K562 (cell line): ENCODE measurements around the gene ARMH3. TPM values are rescaled to one million over a fixed set of nuclear protein-coding genes. Genes with fewer than 3 reads are reported as not detected.

Experiments used
- ATAC-seq: fragments of 200-7000 bp; cut with Tn5 transposase; 3 replicates; pipeline ENCODE4 v1.9.1; 2020; ENCODE audit warnings: moderate library complexity
- BruUV-seq: library from RNA; stranded (reverse); fragments of 400-500 nt; replicated peaks from 2 replicates; lab custom pipeline; 2021; lab: Mats Ljungman, UMichigan
- CTCF ChIA-PET: fragments of 300-600 bp; formaldehyde crosslinking; extraction: SDS; loops from one replicate; lab custom pipeline; 2021; ENCODE audit warnings: low intra/inter-chr PET ratio; lab: Yijun Ruan, JAX
- POLR2A ChIA-PET: fragments of 300-600, 350-650 bp; sonication (Branson Sonifier 250); formaldehyde crosslinking; extraction: SDS; loops from one replicate; lab custom pipeline; 2021; ENCODE audit warnings: antibody characterized with exemption, inconsistent platforms; lab: Yijun Ruan, JAX
- DNase-seq, 4 experiments: peaks; one replicate each; pipeline versions ENCODE4 v3.0.0 to v3.0.0-alpha.2; 2011 to 2018; ENCODE audit warnings: low spot score in 3 of 4, mixed read lengths in 3 of 4; ENCODE audit errors: extremely low read depth in 1 of 4
- FAIRE-seq: peaks from 2 replicates; lab custom pipeline; 2011; peaks lifted over from hg19 to GRCh38; lab: Jason Lieb, UNC
- H2AFZ ChIP-seq: 2 replicates; pipeline ENCODE4 v1.6.0; 2011; ENCODE audit warnings: low read depth, low read length, control low read depth, inconsistent platforms
- H3K27ac ChIP-seq: fragments of 200-600 bp; 3 replicates; pipeline ENCODE4 v1.8.0; 2011; ENCODE audit warnings: low read depth, mild to moderate bottlenecking, control low read depth, inconsistent platforms, low read length, moderate library complexity, mixed read lengths; ENCODE audit errors: extremely low read depth
- H3K27me3 ChIP-seq, 2 experiments: fragments of 300-600 bp in 1 of 2; 2 replicates in 1 of 2; 3 replicates in 1 of 2; pipeline versions ENCODE4 v1.6.0 to v1.8.0; 2011; ENCODE audit warnings: inconsistent platforms in 2 of 2, low read length in 2 of 2, mild to moderate bottlenecking in 1 of 2, mixed read lengths in 1 of 2, moderate library complexity in 1 of 2; ENCODE audit not compliant: control insufficient read depth in 2 of 2, insufficient read depth in 2 of 2
- H3K36me3 ChIP-seq: fragments of 300-600 bp; 3 replicates; pipeline ENCODE4 v1.8.0; 2011; ENCODE audit warnings: mild to moderate bottlenecking, low read length, inconsistent platforms; ENCODE audit not compliant: control insufficient read depth, insufficient read depth
- H3K4me1 ChIP-seq, 2 experiments: fragments of 200-600 bp in 1 of 2; replicated peaks in 1 of 2; 2 replicates in 1 of 2; 3 replicates in 1 of 2; pipeline versions ENCODE4 v1.5.1 to v1.8.0; 2011; ENCODE audit warnings: inconsistent platforms in 2 of 2, low read length in 2 of 2, mild to moderate bottlenecking in 1 of 2, mixed read lengths in 1 of 2, moderate library complexity in 1 of 2; ENCODE audit not compliant: control insufficient read depth in 2 of 2, insufficient read depth in 2 of 2
- H3K4me2 ChIP-seq: 2 replicates; pipeline ENCODE4 v1.6.1; 2011; ENCODE audit warnings: low read length, control low read depth, inconsistent platforms, mixed read lengths; ENCODE audit not compliant: insufficient read depth
- H3K4me3 ChIP-seq: fragments of 200-600 bp; sonication (generic), shearing (Covaris generic); 2 replicates; pipeline ENCODE4 v1.5.1; 2016; ENCODE audit warnings: control low read depth, inconsistent platforms
- H3K79me2 ChIP-seq: fragments of 200-600 bp; 3 replicates; pipeline ENCODE4 v1.8.0; 2011; ENCODE audit warnings: low read length, inconsistent platforms; ENCODE audit not compliant: control insufficient read depth, insufficient read depth
- H3K9ac ChIP-seq, 2 experiments: 2 replicates each; pipeline versions ENCODE4 v1.6.0 to v1.6.1; 2011; ENCODE audit warnings: low read depth in 2 of 2, low read length in 2 of 2, control low read depth in 1 of 2, inconsistent platforms in 1 of 2, mild to moderate bottlenecking in 1 of 2, mixed read lengths in 1 of 2; ENCODE audit not compliant: insufficient read depth in 1 of 2
- H3K9me1 ChIP-seq: one replicate; pipeline ENCODE4 v1.6.0; 2011; ENCODE audit warnings: inconsistent platforms, mild to moderate bottlenecking, low read length, moderate library complexity; ENCODE audit not compliant: control insufficient read depth, insufficient read depth
- H3K9me3 ChIP-seq: replicated peaks from 2 replicates; pipeline ENCODE4 v1.5.1; 2011; ENCODE audit warnings: low read depth, low read length, inconsistent platforms; ENCODE audit not compliant: control insufficient read depth, insufficient read depth
- H4K20me1 ChIP-seq: replicated peaks from 2 replicates; pipeline ENCODE4 v1.6.1; 2011; ENCODE audit warnings: low read length, inconsistent platforms, mixed read lengths; ENCODE audit not compliant: control insufficient read depth, insufficient read depth
- EHMT2 ChIP-seq: fragments of 450-650 bp; IDR thresholded peaks from 2 replicates; pipeline ENCODE4 v1.6.1; 2018; ENCODE audit warnings: antibody characterized with exemption
- HDAC2 ChIP-seq: fragments of 450-650 bp; IDR thresholded peaks from 2 replicates; pipeline ENCODE4 v1.6.1; 2016; ENCODE audit warnings: mild to moderate bottlenecking
- TCFL5 ChIP-seq: fragments of 250-450 bp; sonication (Bioruptor Pico); conservative IDR thresholded peaks from 2 replicates; pipeline ENCODE4 v1.6.1; 2021; ENCODE audit warnings: mild to moderate bottlenecking, moderate library complexity, matching md5 sums
- ZNF232 ChIP-seq: sonication (generic); formaldehyde crosslinking; IDR thresholded peaks from 2 replicates; pipeline ENCODE4 v1.8.0; 2022; ENCODE audit warnings: mild to moderate bottlenecking, missing genetic modification reagents
- ZNF253 ChIP-seq: fragments of 250-450 bp; sonication (Bioruptor Pico); conservative IDR thresholded peaks from 2 replicates; pipeline ENCODE4 v1.6.1; 2021; ENCODE audit warnings: mild to moderate bottlenecking
- in situ Hi-C: fragments of 300-500 bp; cut with MboI; formaldehyde crosslinking; loops from 4 replicates; pipeline ENCODE4 v1.15.0; 2018; ENCODE audit warnings: inconsistent platforms, mixed read lengths
- intact Hi-C: fragments of 100-400 bp; cut with micrococcal nuclease; formaldehyde crosslinking; loops from 2 replicates; pipeline ENCODE4 v1.14.2; 2022
- polyA plus RNA-seq, 8 experiments: library from polyadenylated mRNA; depleted of rRNA in 4 of 8; stranded (reverse) in 5 of 8; unstranded in 3 of 8; fragments of >200 nt; fragmentation: Nextera tagmentation in 2 of 8; fragmentation: Illumina TruSeq in 1 of 8; extraction: Ambion mirVana in 2 of 8; extraction: Trizol in 1 of 8; gene quantifications; 2 replicates each; pipeline versions ENCODE4 v1.2.1 to v1.2.3, GENCODE V29; 2011 to 2014; ENCODE audit warnings: inconsistent platforms in 1 of 8, missing spikeins in 1 of 8
- total RNA-seq, 7 experiments: library from RNA; depleted of rRNA in 6 of 7; stranded (reverse); fragments of >200 nt in 6 of 7; fragmentation: Illumina TruSeq in 2 of 7; extraction: Trizol in 2 of 7; gene quantifications; 2 replicates each; pipeline versions ENCODE4 v1.2.1 to v1.2.3, GENCODE V29; 2011 to 2021; ENCODE audit warnings: low replicate concordance in 1 of 7
- TF ChIP-seq, protein P1 (sequence below), 2 experiments: fragments of 450-650 bp; conservative IDR thresholded peaks; 2 replicates each; pipeline ENCODE4 v1.6.1; 2017; ENCODE audit warnings: mild to moderate bottlenecking in 2 of 2, moderate library complexity in 2 of 2
- TF ChIP-seq, protein P2 (sequence below): fragments of 450-650 bp; formaldehyde crosslinking; IDR thresholded peaks from 2 replicates; pipeline ENCODE4 v1.4.0; 2020; ENCODE audit warnings: mild to moderate bottlenecking, moderate library complexity

ARMH3 gene
- total and polyA plus RNA-seq, 9 of the 15 experiments (the other 6 are each of a cell fraction or from before 2014, with no cell fraction given): 0.29 to 0.73 TPM; not detected in 7

DNA sequence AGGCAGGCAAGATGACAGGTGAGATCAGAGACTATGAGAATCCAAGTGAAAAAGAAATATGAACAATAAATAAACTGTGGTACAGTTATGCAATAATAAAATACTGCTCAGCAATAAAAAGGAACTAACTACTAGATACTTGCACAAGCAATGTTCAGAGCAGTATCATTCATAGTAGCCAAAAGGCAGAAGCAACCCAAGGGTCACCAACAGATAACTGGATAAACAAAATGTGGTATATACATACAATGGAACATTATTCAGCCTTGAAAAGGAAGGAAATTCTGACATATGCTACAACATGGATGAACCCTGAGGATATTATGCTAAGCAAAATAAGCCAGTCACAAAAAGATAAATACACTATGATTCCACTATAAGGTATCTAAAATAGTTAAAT, 135.4 kb downstream of the ARMH3 start:
- H3K27me3 ChIP-seq: no peaks in the 10 kb centered on the region
- TF ChIP-seq ZNF253 (CRISPR knock-in tag) (no peak), HDAC2 (no peak), TCFL5 (CRISPR knock-in tag) (no peak), EHMT2 (no peak), ZNF232 (CRISPR knock-in tag) (no peak)
- TF ChIP-seq, protein P1, sequence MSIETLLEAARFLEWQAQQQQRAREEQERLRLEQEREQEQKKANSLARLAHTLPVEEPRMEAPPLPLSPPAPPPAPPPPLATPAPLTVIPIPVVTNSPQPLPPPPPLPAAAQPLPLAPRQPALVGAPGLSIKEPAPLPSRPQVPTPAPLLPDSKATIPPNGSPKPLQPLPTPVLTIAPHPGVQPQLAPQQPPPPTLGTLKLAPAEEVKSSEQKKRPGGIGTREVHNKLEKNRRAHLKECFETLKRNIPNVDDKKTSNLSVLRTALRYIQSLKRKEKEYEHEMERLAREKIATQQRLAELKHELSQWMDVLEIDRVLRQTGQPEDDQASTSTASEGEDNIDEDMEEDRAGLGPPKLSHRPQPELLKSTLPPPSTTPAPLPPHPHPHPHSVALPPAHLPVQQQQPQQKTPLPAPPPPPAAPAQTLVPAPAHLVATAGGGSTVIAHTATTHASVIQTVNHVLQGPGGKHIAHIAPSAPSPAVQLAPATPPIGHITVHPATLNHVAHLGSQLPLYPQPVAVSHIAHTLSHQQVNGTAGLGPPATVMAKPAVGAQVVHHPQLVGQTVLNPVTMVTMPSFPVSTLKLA (conservative IDR thresholded peaks at IDR 0.05): no peak
- TF ChIP-seq, protein P2, sequence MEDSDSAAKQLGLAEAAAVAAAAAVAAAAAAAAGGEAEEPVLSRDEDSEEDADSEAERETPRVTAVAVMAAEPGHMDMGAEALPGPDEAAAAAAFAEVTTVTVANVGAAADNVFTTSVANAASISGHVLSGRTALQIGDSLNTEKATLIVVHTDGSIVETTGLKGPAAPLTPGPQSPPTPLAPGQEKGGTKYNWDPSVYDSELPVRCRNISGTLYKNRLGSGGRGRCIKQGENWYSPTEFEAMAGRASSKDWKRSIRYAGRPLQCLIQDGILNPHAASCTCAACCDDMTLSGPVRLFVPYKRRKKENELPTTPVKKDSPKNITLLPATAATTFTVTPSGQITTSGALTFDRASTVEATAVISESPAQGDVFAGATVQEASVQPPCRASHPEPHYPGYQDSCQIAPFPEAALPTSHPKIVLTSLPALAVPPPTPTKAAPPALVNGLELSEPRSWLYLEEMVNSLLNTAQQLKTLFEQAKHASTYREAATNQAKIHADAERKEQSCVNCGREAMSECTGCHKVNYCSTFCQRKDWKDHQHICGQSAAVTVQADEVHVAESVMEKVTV: no peak
- TF ChIP-seq, all 486 proteins: peak for 0
- Histone ChIP-seq H3K4me1 (no peaks in the 10 kb centered on the region), H3K4me3 (no peak overlapping the region), H2AFZ (no peak overlapping the region), H3K4me2 (no peak overlapping the region), H3K9ac (no peak overlapping the region), H3K79me2 (no peaks in the 10 kb centered on the region), H3K36me3 (no peaks in the 10 kb centered on the region), H3K9me3 (no peaks in the 10 kb centered on the region), H3K27ac (no peak overlapping the region), H4K20me1 (no peaks in the 10 kb centered on the region), H3K9me1 (no peaks in the 10 kb centered on the region)
- BruUV-seq: no TSS peak
- ATAC-seq (no peak), DNase-seq (no peak), FAIRE-seq (no peak)
- in situ Hi-C loops (no loop called here), intact Hi-C loops (no loop called here)
- ChIA-PET CTCF (no interaction called here), POLR2A (no interaction called here)
